DMS114 treated with DMSO at 0.1 percent for 48 hours (cell line): ENCODE data around the gene ZNRD2.

Experiments used
- DNase-seq: peaks from one replicate; lab custom pipeline; 2025; ENCODE audit not compliant: unreplicated experiment; lab: John Stamatoyannopoulos, UW

ZNRD2 gene

DNA sequence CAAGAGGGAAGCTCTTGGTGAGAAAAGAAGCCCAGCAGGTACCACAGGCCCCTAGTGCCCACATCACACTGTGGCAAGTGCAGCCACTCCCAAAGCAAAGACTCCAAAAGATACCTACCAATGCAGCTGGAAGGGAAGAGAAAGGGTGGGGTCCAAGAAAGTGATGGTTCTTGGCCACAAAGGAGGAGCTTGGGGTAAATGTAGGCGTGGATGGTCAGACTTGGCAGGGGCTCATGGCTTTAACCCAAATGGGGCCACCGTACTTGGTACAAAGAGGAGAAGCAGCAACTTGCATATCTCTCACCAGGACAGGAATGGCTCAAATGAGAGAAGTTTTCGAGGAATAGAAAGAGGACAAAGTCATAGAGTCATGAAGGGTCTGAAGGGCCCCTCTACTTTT is 39.0 kb downstream of the ZNRD2 start:
- no peak for DNase-seq

DNA sequence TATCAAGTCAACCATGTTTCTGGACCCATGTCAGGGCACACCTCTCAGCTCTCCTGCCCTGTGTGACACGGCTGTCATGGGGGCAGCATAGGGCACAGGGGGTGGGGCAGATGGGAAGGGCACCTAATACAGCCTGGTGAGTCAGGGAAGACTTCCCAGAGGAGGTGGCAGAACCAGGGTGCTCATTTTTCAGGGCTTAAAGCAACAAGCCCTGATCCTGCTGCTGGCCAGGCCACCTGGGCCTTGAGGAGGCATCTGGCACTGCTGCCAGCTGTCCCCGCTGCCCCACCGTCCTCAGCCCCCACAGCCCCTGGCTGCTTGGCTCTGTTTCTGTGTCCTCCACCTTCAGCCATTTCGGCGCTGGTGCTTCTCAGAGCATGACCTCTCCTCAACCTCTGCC is 39.4 kb downstream of the ZNRD2 start:
- DNase-seq: no peak

DNA sequence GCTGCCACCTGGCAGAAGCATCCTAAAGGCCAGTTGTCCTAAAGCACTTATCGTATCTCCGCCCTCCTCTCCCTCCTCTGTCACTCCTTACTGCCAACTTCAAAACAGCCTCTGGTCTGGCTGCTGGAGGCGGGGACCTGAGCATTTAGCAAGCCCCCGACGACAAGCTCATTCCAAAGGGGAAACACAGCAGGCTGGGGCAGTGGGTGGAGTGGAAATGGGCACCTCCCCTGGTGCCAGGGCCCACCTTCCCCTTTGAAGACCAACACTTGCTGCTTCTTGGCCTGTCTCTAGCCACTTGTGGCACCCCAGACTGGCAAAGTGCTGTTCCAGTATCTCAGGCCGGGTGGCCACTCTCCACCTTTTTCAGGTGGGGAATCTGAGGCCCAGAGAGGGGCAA is 40.1 kb downstream of the ZNRD2 start:
- DNase-seq: no peak

GRCh38 chr11:65611028-65611757 is 40.9 kb downstream of the ZNRD2 start:
- no peak for DNase-seq

GRCh38 chr11:65611758-65612603 is 41.7 kb downstream of the ZNRD2 start:
- DNase-seq: no peak

- no peak for DNase-seq
Measured at GRCh38 chr11:65612691-65613090, 42.4 kb downstream of the ZNRD2 start.

DNA sequence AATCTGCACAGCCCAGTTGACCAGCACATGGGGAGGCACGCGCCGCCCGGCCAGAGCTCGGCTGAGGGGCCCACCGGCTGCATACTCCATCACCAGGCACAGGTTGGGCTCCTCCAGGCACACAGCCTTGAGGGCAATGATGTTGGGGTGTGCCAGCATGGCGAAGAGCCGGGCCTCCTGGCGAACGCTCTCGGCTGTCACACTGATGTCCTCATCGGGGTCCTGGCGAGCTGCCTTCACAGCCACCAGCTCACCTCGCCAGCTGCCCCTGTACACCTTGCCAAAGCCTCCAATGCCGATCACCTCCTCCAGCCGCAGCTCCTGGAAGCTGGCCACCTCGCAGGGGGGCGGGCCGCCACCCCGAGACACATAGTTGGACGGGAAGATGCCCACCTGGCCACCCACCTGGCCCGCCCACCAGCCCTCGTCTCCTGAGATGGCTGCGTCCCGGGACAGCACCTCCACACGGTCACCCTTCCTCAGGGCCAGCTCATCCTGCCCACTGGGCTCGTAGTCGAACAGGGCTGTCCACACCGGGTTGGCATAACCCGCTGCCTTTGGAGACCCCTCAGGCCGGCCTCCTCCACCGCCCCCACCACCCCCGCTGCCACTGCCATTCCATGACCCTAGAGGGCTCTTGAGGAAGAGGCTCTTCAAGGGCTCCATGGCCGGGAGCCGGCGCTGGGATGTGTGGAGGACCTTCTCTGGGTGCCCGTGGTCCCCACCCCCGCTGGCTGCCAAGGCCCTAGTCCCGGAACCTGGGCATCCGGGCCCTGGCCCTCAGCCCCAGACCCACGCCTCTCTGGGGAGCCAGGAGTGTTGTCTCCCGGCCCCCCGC is 43.0 kb downstream of the ZNRD2 start:
- DNase-seq: no peak

- DNase-seq: peak; percentile 100
Measured at GRCh38 chr11:65615229-65615949, 45.1 kb downstream of the ZNRD2 start, which contains the start of gene PCNX3. PCNX3 (plus strand) TSS chr11:65615776; CDS start chr11:65616312, 536 bp downstream.

GRCh38 chr11:65615950-65616574 is 45.8 kb downstream of the ZNRD2 start:
- DNase-seq: no peak

DNA sequence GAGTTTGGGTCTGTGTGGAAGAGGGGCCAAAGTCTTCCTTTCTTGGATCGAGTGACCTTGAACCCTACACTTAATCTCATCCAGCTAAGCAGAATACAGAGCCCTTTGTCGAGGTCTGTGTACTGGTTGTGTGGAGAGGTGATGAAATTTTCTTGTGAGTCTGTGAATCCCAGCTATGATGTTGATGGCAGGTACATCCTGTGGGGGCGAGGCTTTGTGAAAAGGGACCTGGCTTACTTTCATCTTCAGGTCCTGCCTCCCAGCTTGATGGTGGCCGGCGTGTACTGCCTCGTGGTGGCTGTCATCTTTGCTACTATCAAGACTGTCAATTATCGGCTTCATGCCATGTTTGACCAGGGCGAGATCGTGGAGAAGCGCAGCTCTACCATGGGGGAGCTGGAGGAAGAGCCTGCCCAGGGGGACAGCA is 46.3 kb downstream of the ZNRD2 start:
- no peak for DNase-seq

DNA sequence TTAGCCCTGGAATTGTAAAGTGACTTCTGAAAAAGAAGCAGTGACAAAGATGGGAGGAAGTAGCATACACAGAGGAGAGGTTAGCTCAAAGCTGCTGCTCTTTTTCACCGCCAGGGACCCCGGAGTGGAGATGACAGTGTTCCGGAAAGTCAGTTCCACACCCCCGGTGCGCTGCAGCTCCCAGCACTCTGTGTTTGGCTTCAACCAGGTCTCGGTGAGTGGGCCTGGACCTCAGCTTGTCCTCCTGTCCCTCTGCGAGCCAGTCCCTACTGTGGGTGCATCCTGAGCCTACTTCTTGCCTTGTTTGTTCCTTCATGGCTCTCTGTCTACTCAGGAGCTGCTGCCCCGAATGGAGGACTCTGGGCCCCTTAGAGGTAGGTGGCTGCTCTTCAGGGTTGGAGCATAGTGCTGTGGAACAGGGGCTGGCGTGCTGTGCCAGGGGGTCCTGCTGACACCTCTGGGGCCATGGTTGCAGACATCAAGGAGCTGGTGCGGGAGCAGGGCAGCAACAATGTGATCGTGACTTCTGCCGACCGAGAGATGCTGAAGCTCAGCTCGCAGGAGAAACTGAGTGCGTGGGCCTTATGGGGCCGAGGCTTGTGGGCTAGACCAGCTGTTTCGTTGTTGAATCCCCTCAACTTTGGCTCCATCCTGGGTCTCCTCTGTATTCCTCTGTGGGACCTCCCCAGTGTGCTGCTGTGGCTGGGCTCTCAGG is 47.0 kb downstream of the ZNRD2 start:
- no peak for DNase-seq

- DNase-seq: no peak
Measured at GRCh38 chr11:65617990-65618751, 47.9 kb downstream of the ZNRD2 start.

DNA sequence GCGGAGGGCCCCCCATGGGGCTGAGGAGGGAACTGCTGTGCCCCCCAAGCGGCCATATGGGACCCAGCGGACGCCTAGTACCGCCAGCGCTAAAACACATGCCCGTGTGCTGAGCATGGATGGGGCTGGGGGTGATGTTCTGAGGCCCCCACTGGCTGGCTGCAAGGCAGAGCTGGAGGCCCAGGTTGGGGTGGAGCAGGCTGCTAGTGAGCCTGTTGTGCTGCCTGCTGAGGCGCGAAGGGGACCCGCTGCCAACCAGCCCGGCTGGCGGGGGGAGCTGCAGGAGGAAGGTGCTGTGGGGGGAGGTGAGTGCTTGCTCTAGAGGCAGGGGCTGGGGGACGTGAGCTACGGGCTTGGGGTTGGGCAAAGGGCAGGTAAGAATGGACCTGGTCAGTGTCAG is 48.5 kb downstream of the ZNRD2 start:
- DNase-seq: no peak

DNA sequence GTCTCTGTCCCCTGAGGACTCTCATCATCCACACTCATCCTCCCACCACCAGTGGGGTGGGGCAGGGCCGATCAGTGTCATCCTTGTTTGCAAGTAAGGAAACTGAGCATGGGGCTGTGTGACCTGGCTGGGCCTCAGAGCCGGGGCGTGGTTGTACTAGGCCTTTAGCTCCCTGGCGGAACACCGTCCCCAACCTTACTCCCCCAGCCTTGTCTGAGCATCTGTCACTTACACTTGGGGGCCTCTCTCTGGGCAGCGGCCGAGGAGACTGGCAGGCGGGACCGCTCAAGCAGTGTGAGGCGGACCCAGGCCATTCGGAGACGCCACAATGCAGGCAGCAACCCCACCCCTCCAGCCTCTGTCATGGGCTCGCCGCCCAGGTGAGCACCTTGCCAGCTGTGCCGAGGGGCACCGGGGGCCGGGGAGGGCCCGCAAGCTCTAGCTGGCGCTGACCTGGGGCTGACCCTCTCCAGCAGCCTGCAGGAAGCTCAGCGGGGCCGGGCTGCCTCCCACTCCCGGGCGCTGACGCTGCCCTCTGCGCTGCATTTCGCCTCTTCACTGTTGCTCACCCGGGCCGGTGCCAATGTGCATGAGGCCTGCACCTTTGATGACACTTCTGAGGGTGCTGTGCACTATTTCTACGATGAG is 49.1 kb downstream of the ZNRD2 start:
- no peak for DNase-seq

- no peak for DNase-seq
Measured at GRCh38 chr11:65620666-65621065, 50.4 kb downstream of the ZNRD2 start.

- DNase-seq: no peak
Measured at GRCh38 chr11:65621460-65621859, 51.2 kb downstream of the ZNRD2 start.
